ENCODE results near the gene KEAP1.

Gene KEAP1

GRCh38 chr19:10450191-10450852 lies 52.8 kb downstream of the KEAP1 start:
- DNase-seq (ENCODE audit: low spot score): no peak

GRCh38 chr19:10449037-10449436 lies 54.1 kb downstream of the KEAP1 start:
- DNase-seq (ENCODE audit: low spot score): no peak

GRCh38 chr19:10442698-10443097 lies 60.5 kb downstream of the KEAP1 start:
- DNase-seq (ENCODE audit: low spot score): no peak

GRCh38 chr19:10439588-10439987 lies 63.6 kb downstream of the KEAP1 start:
- no peak for DNase-seq (ENCODE audit: low spot score)
